Spleen (tissue), 7 donors: ENCODE results near the gene MEGF6.

ENCODE experiments used
- CTCF ChIP-seq, 11 experiments: fragments of 200-600 bp in 7 of 11; fragments of 450-650 bp in 4 of 11; sonication (generic) in 4 of 11; IDR thresholded peaks in 8 of 11; conservative IDR thresholded peaks in 3 of 11; 1 replicate in 7 of 11; 2 replicates in 4 of 11; pipeline versions ENCODE4 v1.4.0 to v1.8.0; 2016 to 2021; ENCODE audit warnings: antibody characterized with exemption in 11 of 11, inconsistent platforms in 4 of 11, mild to moderate bottlenecking in 1 of 11
- POLR2A ChIP-seq, 3 donors: fragments of 450-650 bp; IDR thresholded peaks; one replicate each; pipeline ENCODE4 v1.5.1; 2017; ENCODE audit warnings: antibody characterized with exemption in 3 of 3, mild to moderate bottlenecking in 1 of 3
- POLR2AphosphoS5 ChIP-seq, 3 donors: sonication (generic); formaldehyde crosslinking; IDR thresholded peaks; one replicate each; pipeline ENCODE4 v1.5.1; 2017; ENCODE audit warnings: antibody characterized with exemption in 3 of 3
- donor health status: DM: no; HTN: no; CAD: no; lungs with moderate emphysema.
- donor health status: DM: no; HTN: no; CAD: no.
- donor health status: DM: no; HTN: no; CAD: no.

DNA sequence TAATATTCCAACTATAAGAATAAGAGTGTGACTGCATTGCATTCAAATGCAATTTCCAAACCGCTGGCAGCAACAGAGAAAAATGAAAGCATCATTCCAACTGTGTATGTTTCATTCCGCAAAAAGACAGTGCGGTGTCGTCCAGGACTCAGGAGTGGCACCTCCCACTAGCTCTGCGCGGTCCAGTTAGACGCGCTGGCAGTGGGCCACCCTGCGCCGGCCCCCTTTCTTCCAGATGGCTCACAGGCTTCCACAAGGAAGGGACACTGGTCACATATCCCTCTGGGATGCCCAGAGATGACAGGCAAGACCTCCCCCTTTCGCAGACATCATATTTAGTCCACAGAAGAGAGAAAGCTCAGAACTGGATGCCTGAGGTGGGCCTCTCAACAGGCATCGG lies 26.7 kb upstream of the MEGF6 start:
- peak in 1 of 3 donors; percentile 34 for TF ChIP-seq POLR2AphosphoS5 (IDR thresholded peaks at IDR 0.05)
- TF ChIP-seq CTCF (IDR thresholded peaks at IDR 0.05 in 8 of 11, conservative IDR thresholded peaks at IDR 0.05 in 3 of 11) = no peak
- no peak for TF ChIP-seq POLR2A (IDR thresholded peaks at IDR 0.05)
